Neural progenitor cell (in vitro differentiated cells): Measurements from ENCODE around the gene MEF2D.

Source experiments
- EZH2 ChIP-seq: fragments of 200-600 bp; sonication (generic); IDR thresholded peaks from 2 replicates; pipeline ENCODE4 v1.6.1; 2017; ENCODE audit warnings: antibody characterized with exemption, mild to moderate bottlenecking, moderate library complexity
- EZH2phosphoT487 ChIP-seq: fragments of 200-600 bp; sonication (generic); IDR thresholded peaks from 2 replicates; pipeline ENCODE4 v1.6.1; 2017; ENCODE audit warnings: antibody characterized with exemption
- TF ChIP-seq, protein P1 (sequence below): fragments of 200-600 bp; sonication (generic); IDR thresholded peaks from 2 replicates; pipeline ENCODE4 v1.5.1; 2017; ENCODE audit warnings: antibody characterized with exemption, mild to moderate bottlenecking

- TF ChIP-seq, protein P1, sequence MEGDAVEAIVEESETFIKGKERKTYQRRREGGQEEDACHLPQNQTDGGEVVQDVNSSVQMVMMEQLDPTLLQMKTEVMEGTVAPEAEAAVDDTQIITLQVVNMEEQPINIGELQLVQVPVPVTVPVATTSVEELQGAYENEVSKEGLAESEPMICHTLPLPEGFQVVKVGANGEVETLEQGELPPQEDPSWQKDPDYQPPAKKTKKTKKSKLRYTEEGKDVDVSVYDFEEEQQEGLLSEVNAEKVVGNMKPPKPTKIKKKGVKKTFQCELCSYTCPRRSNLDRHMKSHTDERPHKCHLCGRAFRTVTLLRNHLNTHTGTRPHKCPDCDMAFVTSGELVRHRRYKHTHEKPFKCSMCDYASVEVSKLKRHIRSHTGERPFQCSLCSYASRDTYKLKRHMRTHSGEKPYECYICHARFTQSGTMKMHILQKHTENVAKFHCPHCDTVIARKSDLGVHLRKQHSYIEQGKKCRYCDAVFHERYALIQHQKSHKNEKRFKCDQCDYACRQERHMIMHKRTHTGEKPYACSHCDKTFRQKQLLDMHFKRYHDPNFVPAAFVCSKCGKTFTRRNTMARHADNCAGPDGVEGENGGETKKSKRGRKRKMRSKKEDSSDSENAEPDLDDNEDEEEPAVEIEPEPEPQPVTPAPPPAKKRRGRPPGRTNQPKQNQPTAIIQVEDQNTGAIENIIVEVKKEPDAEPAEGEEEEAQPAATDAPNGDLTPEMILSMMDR, result no peak
- no peak for TF ChIP-seq EZH2
- no peak for TF ChIP-seq EZH2phosphoT487
Observed at GRCh38 chr1:156486421-156487344, 13.9 kb downstream of the MEF2D start.
